ENCODE data around the gene SIK2. TPM values are rescaled to one million over a fixed set of nuclear protein-coding genes. Genes with fewer than 3 reads are reported as not detected.

Gene SIK2
- total RNA-seq, 1 donor from 2014 or later, result 16.3 TPM

DNA sequence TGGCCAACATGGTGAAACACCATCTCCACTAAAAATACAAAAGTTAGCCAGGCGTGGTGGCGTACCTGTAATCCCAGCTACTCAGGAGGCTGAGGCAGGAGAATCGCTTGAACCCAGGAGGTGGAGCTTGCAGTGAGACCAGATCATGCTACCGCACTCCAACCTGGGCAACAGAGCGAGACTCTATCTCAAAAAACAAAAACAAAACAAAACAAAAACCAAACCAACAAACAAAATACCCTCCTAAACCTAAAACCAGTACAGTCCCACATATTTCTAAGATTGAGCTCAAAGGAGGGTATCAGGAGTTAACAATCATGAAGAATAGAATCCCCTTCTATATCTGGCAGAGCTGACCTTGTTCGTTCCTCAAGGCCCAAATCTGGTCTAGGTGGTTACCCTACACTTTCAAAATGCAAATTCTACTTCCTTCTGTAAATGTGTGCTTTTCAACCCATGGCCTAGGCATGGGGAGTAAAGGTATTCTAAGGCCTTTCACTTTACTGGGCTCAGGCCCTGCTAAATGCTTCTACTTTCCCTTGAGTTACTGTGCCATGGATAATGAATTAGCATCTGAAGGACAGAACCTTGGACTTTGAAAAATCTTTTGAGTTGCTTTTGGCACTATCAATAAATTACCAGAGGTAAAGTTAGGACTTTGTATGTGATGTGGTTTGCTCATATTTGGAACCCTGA lies 174.3 kb downstream of the SIK2 start:
- H2AFZ ChIP-seq (replicated peaks), result no peak overlapping the region
- H3K4me1 ChIP-seq, result peaks cover 9% of the 10 kb centered on the region
- no peaks in the 10 kb centered on the region for H3K9me3 ChIP-seq (ENCODE audit: low read depth)
- H3K9ac ChIP-seq, result no peak overlapping the region
- no peak overlapping the region for H3K4me3 ChIP-seq
- no peak for DNase-seq (ENCODE audit: low spot score)
- no peaks in the 10 kb centered on the region for H4K20me1 ChIP-seq (ENCODE audit: low read depth)
- H3K4me1 Mint-ChIP-seq, result peaks cover 16% of the 10 kb centered on the region
- H3F3A ChIP-seq (ENCODE audit: low read depth), result peaks cover 9% of the 10 kb centered on the region
- H3K27me3 Mint-ChIP-seq (ENCODE audit: insufficient read depth, low read depth), result no peaks in the 10 kb centered on the region
- no peaks in the 10 kb centered on the region for H3K36me3 Mint-ChIP-seq
- no peaks in the 10 kb centered on the region for H3K27me3 ChIP-seq
- H3K27ac Mint-ChIP-seq, result no peak overlapping the region
- TF ChIP-seq, protein P1, sequence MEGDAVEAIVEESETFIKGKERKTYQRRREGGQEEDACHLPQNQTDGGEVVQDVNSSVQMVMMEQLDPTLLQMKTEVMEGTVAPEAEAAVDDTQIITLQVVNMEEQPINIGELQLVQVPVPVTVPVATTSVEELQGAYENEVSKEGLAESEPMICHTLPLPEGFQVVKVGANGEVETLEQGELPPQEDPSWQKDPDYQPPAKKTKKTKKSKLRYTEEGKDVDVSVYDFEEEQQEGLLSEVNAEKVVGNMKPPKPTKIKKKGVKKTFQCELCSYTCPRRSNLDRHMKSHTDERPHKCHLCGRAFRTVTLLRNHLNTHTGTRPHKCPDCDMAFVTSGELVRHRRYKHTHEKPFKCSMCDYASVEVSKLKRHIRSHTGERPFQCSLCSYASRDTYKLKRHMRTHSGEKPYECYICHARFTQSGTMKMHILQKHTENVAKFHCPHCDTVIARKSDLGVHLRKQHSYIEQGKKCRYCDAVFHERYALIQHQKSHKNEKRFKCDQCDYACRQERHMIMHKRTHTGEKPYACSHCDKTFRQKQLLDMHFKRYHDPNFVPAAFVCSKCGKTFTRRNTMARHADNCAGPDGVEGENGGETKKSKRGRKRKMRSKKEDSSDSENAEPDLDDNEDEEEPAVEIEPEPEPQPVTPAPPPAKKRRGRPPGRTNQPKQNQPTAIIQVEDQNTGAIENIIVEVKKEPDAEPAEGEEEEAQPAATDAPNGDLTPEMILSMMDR (IDR thresholded peaks at IDR 0.05), result no peak
- TF ChIP-seq EZH2 (IDR thresholded peaks at IDR 0.05), result no peak
- no peak for TF ChIP-seq EZH2phosphoT487 (IDR thresholded peaks at IDR 0.05)
- H3K27ac ChIP-seq, result no peak overlapping the region
- no peaks in the 10 kb centered on the region for H3K9me3 Mint-ChIP-seq
- H3K79me2 ChIP-seq (ENCODE audit: low read depth), result no peaks in the 10 kb centered on the region
- H3K36me3 ChIP-seq, result no peaks in the 10 kb centered on the region
- H3K4me2 ChIP-seq, result no peak overlapping the region
- no peak overlapping the region for H3K4me3 Mint-ChIP-seq

DNA sequence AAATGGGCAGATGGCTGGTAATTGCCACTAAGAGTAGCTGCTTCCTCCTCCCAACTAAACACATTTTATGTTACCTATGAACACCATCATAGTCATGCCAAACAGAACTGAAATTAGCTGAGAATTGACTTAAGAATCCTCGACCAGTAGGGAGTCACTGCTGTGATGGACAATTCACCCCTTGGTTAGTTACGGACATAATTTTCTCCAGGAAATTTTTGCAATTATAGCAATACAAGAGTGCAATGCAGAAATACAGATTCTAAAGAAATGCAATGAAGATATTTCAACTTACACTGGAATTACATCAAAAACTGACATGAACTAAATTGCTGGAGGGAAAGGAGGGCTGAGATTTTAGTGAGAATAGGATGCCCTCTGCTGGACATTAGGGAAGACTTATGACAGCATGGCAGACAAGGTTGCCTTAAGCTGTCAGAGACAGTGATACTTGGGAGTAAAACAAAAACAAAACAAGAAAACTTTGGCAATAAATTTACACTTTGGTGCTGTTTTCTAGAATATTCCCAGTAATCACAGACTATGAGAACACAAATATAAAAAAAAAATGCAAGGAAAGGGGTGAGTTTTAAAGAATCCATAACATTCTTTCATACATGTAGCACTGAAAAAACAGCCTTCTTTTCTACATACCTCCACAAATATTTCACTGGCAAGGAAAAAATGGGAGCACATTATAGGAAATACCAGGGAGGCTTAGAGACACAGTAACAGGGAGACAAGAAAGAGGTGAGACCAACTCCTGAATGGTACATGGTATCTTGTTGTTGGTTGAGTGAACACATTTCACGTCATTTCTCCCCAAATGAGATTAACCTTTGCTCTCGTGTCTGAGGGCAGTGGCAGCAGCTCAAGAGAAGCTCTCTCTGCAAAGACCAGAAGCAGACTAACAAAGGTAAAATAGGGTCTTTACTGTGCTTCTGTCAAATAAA lies 175.1 kb downstream of the SIK2 start:
- DNase-seq (ENCODE audit: low spot score), result peak; percentile 78

DNA sequence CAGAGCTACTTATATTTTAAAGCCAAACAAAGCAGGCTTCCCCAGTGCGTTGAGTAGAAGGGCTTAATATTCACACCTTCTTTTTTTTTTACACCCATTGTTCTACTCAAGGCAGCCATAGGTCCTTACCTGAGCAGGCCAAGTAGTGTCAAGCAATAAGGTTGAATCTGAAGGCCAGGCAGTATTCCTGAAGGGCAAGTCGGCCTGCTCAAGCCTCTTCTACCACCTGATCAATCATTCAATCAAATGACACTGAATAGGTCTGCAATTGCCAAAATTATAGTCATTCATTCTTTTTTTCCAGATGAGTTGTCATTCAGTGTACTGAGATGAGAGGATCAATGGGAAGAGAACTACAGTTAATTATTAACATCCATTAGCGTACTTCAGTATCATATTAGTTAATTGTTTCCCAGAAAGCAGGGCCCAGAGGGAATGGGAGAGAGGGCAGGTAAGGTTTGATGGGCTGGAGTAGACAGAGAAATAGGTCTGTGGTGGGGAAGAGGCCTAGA lies 175.9 kb downstream of the SIK2 start:
- H4K20me1 ChIP-seq (ENCODE audit: low read depth), result no peaks in the 10 kb centered on the region
- Mint-ChIP-seq H3K9me3 (no peaks in the 10 kb centered on the region), H3K4me3 (no peak overlapping the region), H3K4me1 (peaks cover 16% of the 10 kb centered on the region), H3K27me3 (ENCODE audit: insufficient read depth, low read depth) (no peaks in the 10 kb centered on the region), H3K36me3 (no peaks in the 10 kb centered on the region), H3K27ac (no peak overlapping the region)
- H3F3A ChIP-seq (ENCODE audit: low read depth), result peaks cover 9% of the 10 kb centered on the region
- no peak overlapping the region for H3K9ac ChIP-seq
- peaks cover 9% of the 10 kb centered on the region for H3K4me1 ChIP-seq
- H3K4me3 ChIP-seq, result no peak overlapping the region
- DNase-seq (ENCODE audit: low spot score), result no peak
- no peaks in the 10 kb centered on the region for H3K36me3 ChIP-seq
- no peaks in the 10 kb centered on the region for H3K9me3 ChIP-seq (ENCODE audit: low read depth)
- TF ChIP-seq, protein P1 (IDR thresholded peaks at IDR 0.05), result no peak
- no peak for TF ChIP-seq EZH2phosphoT487 (IDR thresholded peaks at IDR 0.05)
- TF ChIP-seq EZH2 (IDR thresholded peaks at IDR 0.05), result no peak
- no peaks in the 10 kb centered on the region for H3K27me3 ChIP-seq
- no peaks in the 10 kb centered on the region for H3K79me2 ChIP-seq (ENCODE audit: low read depth)
- H2AFZ ChIP-seq (replicated peaks), result no peak overlapping the region
- H3K27ac ChIP-seq, result no peak overlapping the region
- H3K4me2 ChIP-seq, result peak overlapping the region; percentile 21

More for the DNA sequence above, 175.1 kb downstream of the SIK2 start:
- H3K9me3 ChIP-seq (ENCODE audit: low read depth), result no peaks in the 10 kb centered on the region
- H3K36me3 ChIP-seq, result no peaks in the 10 kb centered on the region
- no peak for TF ChIP-seq EZH2 (IDR thresholded peaks at IDR 0.05)
- TF ChIP-seq, protein P1 (IDR thresholded peaks at IDR 0.05), result peak; percentile 86
- H3K4me3 Mint-ChIP-seq, result no peak overlapping the region
- H3K36me3 Mint-ChIP-seq, result no peaks in the 10 kb centered on the region
- H3K9me3 Mint-ChIP-seq, result no peaks in the 10 kb centered on the region
- H3K4me2 ChIP-seq, result peak overlapping the region; percentile 21
- H3K27me3 Mint-ChIP-seq (ENCODE audit: insufficient read depth, low read depth), result no peaks in the 10 kb centered on the region
- no peaks in the 10 kb centered on the region for H3K27me3 ChIP-seq
- H3K4me3 ChIP-seq, result no peak overlapping the region
- H3K4me1 Mint-ChIP-seq, result peaks cover 16% of the 10 kb centered on the region
- H3K4me1 ChIP-seq, result peaks cover 9% of the 10 kb centered on the region
- no peak overlapping the region for H2AFZ ChIP-seq (replicated peaks)
- peaks cover 9% of the 10 kb centered on the region for H3F3A ChIP-seq (ENCODE audit: low read depth)
- no peak overlapping the region for H3K27ac ChIP-seq
- no peak overlapping the region for H3K27ac Mint-ChIP-seq
- no peak overlapping the region for H3K9ac ChIP-seq
- no peaks in the 10 kb centered on the region for H4K20me1 ChIP-seq (ENCODE audit: low read depth)
- no peaks in the 10 kb centered on the region for H3K79me2 ChIP-seq (ENCODE audit: low read depth)
